ENCODE data around the gene ACSM2B.
"Not testable (repeated sequence)": the region's sequence is repeated elsewhere in the genome, so short reads cannot be mapped to it uniquely, and the experiment has no call there.

ACSM2B gene

GRCh38 chr16:20576145-20576544 is at the start of gene ACSM2B:
Gene ACSM2B, minus strand, starts transcription at chr16:20576367. Its CDS starts 11,522 bp downstream, at chr16:20564845.
- not testable (repeated sequence) for DNase-seq (ENCODE audit: low spot score)

- DNase-seq (ENCODE audit: low spot score), result no peak
These were observed 49.0 kb upstream of the ACSM2B start for GRCh38 chr16:20624882-20625807.

- DNase-seq (ENCODE audit: low spot score), result no peak
These were observed 48.0 kb upstream of the ACSM2B start for GRCh38 chr16:20624205-20624604.

GRCh38 chr16:20622498-20622870 is 46.3 kb upstream of the ACSM2B start:
- no peak for DNase-seq (ENCODE audit: low spot score)

- no peak for DNase-seq (ENCODE audit: low spot score)
These were observed 45.2 kb upstream of the ACSM2B start for GRCh38 chr16:20621406-20621805.

- no peak for DNase-seq (ENCODE audit: low spot score)
These were observed 44.6 kb upstream of the ACSM2B start for GRCh38 chr16:20620770-20621169.

GRCh38 chr16:20620003-20620402 is 43.8 kb upstream of the ACSM2B start:
- DNase-seq (ENCODE audit: low spot score), result no peak

GRCh38 chr16:20617271-20617670 is 41.1 kb upstream of the ACSM2B start:
- DNase-seq (ENCODE audit: low spot score), result no peak

- no peak for DNase-seq (ENCODE audit: low spot score)
These were observed 38.3 kb upstream of the ACSM2B start for GRCh38 chr16:20614186-20615141.

GRCh38 chr16:20613481-20614185 is 37.5 kb upstream of the ACSM2B start:
- DNase-seq (ENCODE audit: low spot score), result no peak

GRCh38 chr16:20612551-20613480 is 36.6 kb upstream of the ACSM2B start:
- no peak for DNase-seq (ENCODE audit: low spot score)

GRCh38 chr16:20611975-20612481 is 35.9 kb upstream of the ACSM2B start:
- no peak for DNase-seq (ENCODE audit: low spot score)

GRCh38 chr16:20611350-20611902 is 35.3 kb upstream of the ACSM2B start:
- no peak for DNase-seq (ENCODE audit: low spot score)

- DNase-seq (ENCODE audit: low spot score), result no peak
These were observed 34.8 kb upstream of the ACSM2B start for GRCh38 chr16:20610892-20611349.

GRCh38 chr16:20610211-20610891 is 34.2 kb upstream of the ACSM2B start:
- no peak for DNase-seq (ENCODE audit: low spot score)

GRCh38 chr16:20602205-20602604 is 26.0 kb upstream of the ACSM2B start:
- not testable (repeated sequence) for DNase-seq (ENCODE audit: low spot score)

- DNase-seq (ENCODE audit: low spot score), result not testable (repeated sequence)
These were observed 23.3 kb upstream of the ACSM2B start for GRCh38 chr16:20599475-20599874.

GRCh38 chr16:20598832-20599469 is 22.8 kb upstream of the ACSM2B start:
- DNase-seq (ENCODE audit: low spot score), result no peak

- DNase-seq (ENCODE audit: low spot score), result not testable (repeated sequence)
These were observed 19.5 kb upstream of the ACSM2B start for GRCh38 chr16:20595694-20596093.
